GM12873 (cell line): ENCODE data around the gene PITPNM3.

Experiments used
- CTCF ChIP-seq: IDR thresholded peaks from 2 replicates; pipeline ENCODE4 v1.5.1; 2012; ENCODE audit warnings: low read depth, mild to moderate bottlenecking, moderate library complexity, low read length, control low read depth; ENCODE audit not compliant: insufficient read depth; ENCODE audit errors: missing control alignments

PITPNM3 gene

GRCh38 chr17:6567528-6568183 is 11.3 kb upstream of the PITPNM3 start:
- TF ChIP-seq CTCF = no peak

GRCh38 chr17:6561446-6561845 is 5.1 kb upstream of the PITPNM3 start:
- TF ChIP-seq CTCF = no peak

GRCh38 chr17:6560496-6560895 is 4.1 kb upstream of the PITPNM3 start:
- no peak for TF ChIP-seq CTCF

GRCh38 chr17:6559753-6560215 is 3.4 kb upstream of the PITPNM3 start:
- TF ChIP-seq CTCF = no peak

- no peak for TF ChIP-seq CTCF
These were observed 2.8 kb upstream of the PITPNM3 start for GRCh38 chr17:6558932-6559752.

GRCh38 chr17:6558276-6558675 is 1.9 kb upstream of the PITPNM3 start:
- no peak for TF ChIP-seq CTCF

GRCh38 chr17:6557040-6557438 is 684 bp upstream of the PITPNM3 start:
- no peak for TF ChIP-seq CTCF
